Endothelial cell of umbilical vein (primary cell): Measurements from ENCODE around the gene KCTD18. TPM values are rescaled to one million over a fixed set of nuclear protein-coding genes. Genes with fewer than 3 reads are reported as not detected.

ENCODE experiments used
- BruUV-seq: library from RNA; stranded (reverse); fragments of 400-500 nt; replicated peaks from 2 replicates; lab custom pipeline; 2021; lab: Mats Ljungman, UMichigan
- CTCF ChIA-PET: fragments of 300-600, 350-600 bp; sonication (Branson Sonifier 250); formaldehyde crosslinking; loops from one replicate; lab custom pipeline; 2021; ENCODE audit warnings: antibody characterized with exemption, inconsistent platforms; lab: Charles Lee
- POLR2A ChIA-PET: fragments of 300-600, 350-600 bp; sonication (Branson Sonifier 250); formaldehyde crosslinking; loops from one replicate; lab custom pipeline; 2021; ENCODE audit warnings: antibody characterized with exemption, inconsistent platforms; lab: Charles Lee
- DNase-seq: peaks from one replicate; pipeline ENCODE4 v3.0.0-alpha.2; 2011; ENCODE audit warnings: low read depth, low spot score
- FAIRE-seq: peaks from 2 replicates; lab custom pipeline; 2011; peaks lifted over from hg19 to GRCh38; lab: Jason Lieb, UNC
- H2AFZ ChIP-seq: 2 replicates; pipeline ENCODE4 v1.6.0; 2012; ENCODE audit warnings: low read depth, low read length, control low read depth, inconsistent platforms
- H3K27ac ChIP-seq: 2 replicates; pipeline ENCODE4 v1.5.1; 2011; ENCODE audit warnings: low read depth, mild to moderate bottlenecking, control low read depth, low read length, moderate library complexity; ENCODE audit not compliant: insufficient read depth
- H3K27me3 ChIP-seq, 2 experiments: 2 replicates each; pipeline versions ENCODE4 v1.6.0 to v1.6.1; 2011; ENCODE audit warnings: low read length in 2 of 2, mixed read lengths in 1 of 2; ENCODE audit not compliant: control insufficient read depth in 2 of 2, insufficient read depth in 2 of 2
- H3K36me3 ChIP-seq, 2 experiments: 2 replicates in 1 of 2; 3 replicates in 1 of 2; pipeline ENCODE4 v1.5.1; 2011; ENCODE audit warnings: low read length in 2 of 2, mild to moderate bottlenecking in 1 of 2, moderate library complexity in 1 of 2; ENCODE audit not compliant: control insufficient read depth in 2 of 2, insufficient read depth in 2 of 2; ENCODE audit errors: extremely low read depth in 1 of 2
- H3K4me1 ChIP-seq: 3 replicates; pipeline ENCODE4 v1.5.1; 2011; ENCODE audit warnings: mild to moderate bottlenecking, low read length; ENCODE audit not compliant: control insufficient read depth, insufficient read depth; ENCODE audit errors: extremely low read depth
- H3K4me2 ChIP-seq: 2 replicates; pipeline ENCODE4 v1.6.1; 2011; ENCODE audit warnings: low read length, control low read depth, mixed read lengths; ENCODE audit not compliant: insufficient read depth
- H3K4me3 ChIP-seq, 3 experiments: fragments of 200-600 bp in 1 of 3; sonication (generic), shearing (Covaris generic) in 1 of 3; replicated peaks in 1 of 3; 2 replicates each; pipeline ENCODE4 v1.5.1; 2011 to 2016; ENCODE audit warnings: control low read depth in 3 of 3, low read length in 3 of 3, mild to moderate bottlenecking in 2 of 3, inconsistent platforms in 1 of 3, low read depth in 1 of 3, moderate library complexity in 1 of 3; ENCODE audit not compliant: insufficient read depth in 1 of 3
- H3K79me2 ChIP-seq: 2 replicates; pipeline ENCODE4 v1.6.0; 2012; ENCODE audit warnings: low read length, inconsistent platforms; ENCODE audit not compliant: control insufficient read depth, insufficient read depth
- H3K9ac ChIP-seq: replicated peaks from 2 replicates; pipeline ENCODE3; 2011; ENCODE audit warnings: low read length, control low read depth; ENCODE audit not compliant: insufficient read depth; ENCODE audit errors: extremely low read depth
- H3K9me1 ChIP-seq: replicated peaks from 3 replicates; pipeline ENCODE4 v1.6.0; 2011; ENCODE audit warnings: mild to moderate bottlenecking, low read length; ENCODE audit not compliant: control insufficient read depth, insufficient read depth; ENCODE audit errors: extremely low read depth
- H3K9me3 ChIP-seq: replicated peaks from 2 replicates; pipeline ENCODE4 v1.5.1; 2012; ENCODE audit warnings: low read length, inconsistent platforms; ENCODE audit not compliant: control insufficient read depth, insufficient read depth
- H4K20me1 ChIP-seq: replicated peaks from 2 replicates; pipeline ENCODE3; 2011; ENCODE audit warnings: mild to moderate bottlenecking, low read length; ENCODE audit not compliant: control insufficient read depth, insufficient read depth; ENCODE audit errors: extremely low read depth
- EZH2 ChIP-seq: IDR thresholded peaks from 2 replicates; pipeline ENCODE4 v1.6.1; 2012; ENCODE audit warnings: borderline replicate concordance, low read depth, mild to moderate bottlenecking, moderate library complexity, low read length, inconsistent platforms; ENCODE audit not compliant: severe bottlenecking
- FOS ChIP-seq: IDR thresholded peaks from 2 replicates; pipeline ENCODE4 v1.6.1; 2011; ENCODE audit warnings: mild to moderate bottlenecking, low read length, moderate library complexity, borderline replicate concordance; ENCODE audit not compliant: insufficient read depth
- GATA2 ChIP-seq: IDR thresholded peaks from 2 replicates; pipeline ENCODE4 v1.7.0; 2011; ENCODE audit warnings: low read depth, mild to moderate bottlenecking, moderate library complexity, mixed read lengths, low read length; ENCODE audit not compliant: insufficient read length, insufficient read depth
- JUN ChIP-seq: IDR thresholded peaks from 2 replicates; pipeline ENCODE4 v1.6.1; 2011; ENCODE audit warnings: borderline replicate concordance, low read depth; ENCODE audit not compliant: insufficient read length, insufficient read depth
- MYC ChIP-seq: IDR thresholded peaks from one replicate; pipeline ENCODE4 v1.6.1; 2011; ENCODE audit warnings: mild to moderate bottlenecking, low read depth, low read length
- POLR2A ChIP-seq: IDR thresholded peaks from 2 replicates; pipeline ENCODE4 v1.6.1; 2012; ENCODE audit warnings: low read depth, mild to moderate bottlenecking, control low read depth, low read length
- POLR2AphosphoS5 ChIP-seq: IDR thresholded peaks from 2 replicates; pipeline ENCODE4 v1.6.1; 2012; ENCODE audit warnings: low read depth, mild to moderate bottlenecking, control low read depth, low read length, moderate library complexity; ENCODE audit not compliant: insufficient read depth
- dilution Hi-C: fragments of 300-500 bp; cut with MboI; formaldehyde crosslinking; loops from one replicate; pipeline ENCODE4 v1.15.0; 2019; ENCODE audit warnings: low sequenced_read_pairs; ENCODE audit not compliant: extremely low pct_ligation_motif_present
- intact Hi-C: fragments of 100-400 bp; cut with micrococcal nuclease; formaldehyde crosslinking; loops from one replicate; pipeline ENCODE4 v1.10.0; 2022
- polyA plus RNA-seq, 4 experiments: library from polyadenylated mRNA; depleted of rRNA in 3 of 4; stranded (reverse) in 3 of 4; unstranded in 1 of 4; fragments of >200 nt; gene quantifications; 2 replicates each; pipeline versions ENCODE4 v1.2.1 to v1.2.3, GENCODE V29; 2011 to 2012; ENCODE audit warnings: missing spikeins in 1 of 4
- total RNA-seq: library from RNA; stranded (reverse); gene quantifications from 2 replicates; pipeline ENCODE4 v1.2.3, GENCODE V29; 2021
- TF ChIP-seq, protein P1 (sequence below): IDR thresholded peaks from 2 replicates; pipeline ENCODE4 v1.6.1; 2011; ENCODE audit not compliant: insufficient read depth, insufficient read length
- TF ChIP-seq, protein P2 (sequence below), 2 donors: IDR thresholded peaks; 1 replicate in 1 of 2; 2 replicates in 1 of 2; pipeline ENCODE4 v1.5.1; 2011; ENCODE audit warnings: low read length in 2 of 2, mild to moderate bottlenecking in 2 of 2, moderate library complexity in 2 of 2, control low read depth in 1 of 2, inconsistent platforms in 1 of 2, low read depth in 1 of 2; ENCODE audit not compliant: insufficient read depth in 1 of 2; ENCODE audit errors: extremely low read depth in 1 of 2

Gene KCTD18
- total and polyA plus RNA-seq, 2 donors (not counting 3 experiments of a cell fraction or from before 2014, with no cell fraction given): 2.6 to 6.6 TPM

DNA sequence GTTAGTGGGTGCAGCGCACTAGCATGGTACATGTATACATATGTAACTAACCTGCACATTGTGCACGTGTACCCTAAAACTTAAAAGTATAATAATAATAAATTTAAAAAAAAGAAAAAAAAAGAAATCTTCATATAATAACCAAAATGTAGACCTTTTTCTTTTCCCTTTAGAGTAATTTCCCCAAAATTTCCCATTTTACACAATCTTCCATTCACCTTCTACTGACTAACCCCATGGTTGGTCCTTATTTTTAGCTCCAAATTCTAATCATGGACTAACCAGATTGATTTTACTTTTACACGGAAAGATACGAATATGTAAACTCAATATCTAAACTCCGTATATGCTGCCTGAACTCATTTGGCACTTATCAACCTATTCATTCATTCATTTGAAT lies 7.7 kb downstream of the KCTD18 start:
- no peak for FAIRE-seq
- ChIA-PET POLR2A (no interaction called here), CTCF (no interaction called here)
- no peak overlapping the region for H3K4me2 ChIP-seq
- BruUV-seq: no TSS peak
- H3K9me3 ChIP-seq: no peaks in the 10 kb centered on the region
- H3K9me1 ChIP-seq: no peaks in the 10 kb centered on the region
- intact Hi-C loops: no loop called here
- H3K4me1 ChIP-seq: no peaks in the 10 kb centered on the region
- H3K27ac ChIP-seq: no peak overlapping the region
- no peak overlapping the region for H3K4me3 ChIP-seq
- no peaks in the 10 kb centered on the region for H3K79me2 ChIP-seq
- DNase-seq: no peak
- dilution Hi-C loops: no loop called here
- H3K27me3 ChIP-seq: no peaks in the 10 kb centered on the region
- no peak for TF ChIP-seq MYC
- TF ChIP-seq, protein P1, sequence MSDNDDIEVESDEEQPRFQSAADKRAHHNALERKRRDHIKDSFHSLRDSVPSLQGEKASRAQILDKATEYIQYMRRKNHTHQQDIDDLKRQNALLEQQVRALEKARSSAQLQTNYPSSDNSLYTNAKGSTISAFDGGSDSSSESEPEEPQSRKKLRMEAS: no peak
- TF ChIP-seq GATA2: no peak
- TF ChIP-seq POLR2AphosphoS5: no peak
- no peak for TF ChIP-seq EZH2
- no peak for TF ChIP-seq FOS
- TF ChIP-seq POLR2A: no peak
- TF ChIP-seq, protein P2, sequence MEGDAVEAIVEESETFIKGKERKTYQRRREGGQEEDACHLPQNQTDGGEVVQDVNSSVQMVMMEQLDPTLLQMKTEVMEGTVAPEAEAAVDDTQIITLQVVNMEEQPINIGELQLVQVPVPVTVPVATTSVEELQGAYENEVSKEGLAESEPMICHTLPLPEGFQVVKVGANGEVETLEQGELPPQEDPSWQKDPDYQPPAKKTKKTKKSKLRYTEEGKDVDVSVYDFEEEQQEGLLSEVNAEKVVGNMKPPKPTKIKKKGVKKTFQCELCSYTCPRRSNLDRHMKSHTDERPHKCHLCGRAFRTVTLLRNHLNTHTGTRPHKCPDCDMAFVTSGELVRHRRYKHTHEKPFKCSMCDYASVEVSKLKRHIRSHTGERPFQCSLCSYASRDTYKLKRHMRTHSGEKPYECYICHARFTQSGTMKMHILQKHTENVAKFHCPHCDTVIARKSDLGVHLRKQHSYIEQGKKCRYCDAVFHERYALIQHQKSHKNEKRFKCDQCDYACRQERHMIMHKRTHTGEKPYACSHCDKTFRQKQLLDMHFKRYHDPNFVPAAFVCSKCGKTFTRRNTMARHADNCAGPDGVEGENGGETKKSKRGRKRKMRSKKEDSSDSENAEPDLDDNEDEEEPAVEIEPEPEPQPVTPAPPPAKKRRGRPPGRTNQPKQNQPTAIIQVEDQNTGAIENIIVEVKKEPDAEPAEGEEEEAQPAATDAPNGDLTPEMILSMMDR (IDR thresholded peaks at IDR 0.05; ENCODE audit: extremely low read depth in 1 of 2, insufficient read depth in 1 of 2, low read depth in 1 of 2, low read length in 2 of 2): no peak
- TF ChIP-seq JUN: no peak
- H2AFZ ChIP-seq: no peak overlapping the region
- H4K20me1 ChIP-seq: no peaks in the 10 kb centered on the region
- no peaks in the 10 kb centered on the region for H3K36me3 ChIP-seq
- H3K9ac ChIP-seq: no peak overlapping the region
